AG04450 (cell line): Measurements from ENCODE around the gene RPTOR. TPM values are rescaled to one million over a fixed set of nuclear protein-coding genes. Genes with fewer than 3 reads are reported as not detected.

Experiments used
- CTCF ChIA-PET: fragments of 300-600, 350-600 bp; formaldehyde crosslinking; extraction: SDS; loops from one replicate; lab custom pipeline; 2022; ENCODE audit warnings: antibody characterized with exemption, inconsistent platforms; lab: Charles Lee
- POLR2A ChIA-PET: fragments of 350-600 bp; formaldehyde crosslinking; extraction: SDS; loops from one replicate; lab custom pipeline; 2021; ENCODE audit warnings: antibody characterized with exemption, inconsistent platforms; lab: Yijun Ruan, JAX
- DNase-seq: peaks from one replicate; pipeline ENCODE4 v3.0.0-alpha.2; 2011; ENCODE audit warnings: low read depth, low spot score
- H3K27ac ChIP-seq: one replicate; pipeline ENCODE4 v1.5.1; 2012; ENCODE audit warnings: low read depth, low read length, control low read depth
- H3K27me3 ChIP-seq: one replicate; pipeline ENCODE4 v1.6.0; 2012; ENCODE audit warnings: low read length; ENCODE audit not compliant: control insufficient read depth, insufficient read depth
- H3K4me3 ChIP-seq: 2 replicates; pipeline ENCODE4 v1.5.1; 2011; ENCODE audit warnings: mild to moderate bottlenecking, low read depth, low read length, control low read depth
- H3K9me3 ChIP-seq: 2 replicates; pipeline ENCODE4 v1.5.1; 2012; ENCODE audit warnings: low read length; ENCODE audit not compliant: control insufficient read depth, insufficient read depth
- CTCF ChIP-seq: IDR thresholded peaks from 2 replicates; pipeline ENCODE4 v1.5.1; 2011; ENCODE audit warnings: low read depth, low read length, control low read depth, inconsistent platforms
- polyA plus RNA-seq: library from polyadenylated mRNA; depleted of rRNA; stranded (reverse); fragments of >200 nt; gene quantifications from 2 replicates; pipeline ENCODE4 v1.2.3, GENCODE V29; 2011

The RPTOR gene
- polyA plus RNA-seq, 1 experiment: 6.2 TPM

GRCh38 chr17:80559825-80560251, 15.2 kb downstream of the RPTOR start:
- ChIA-PET POLR2A (no interaction called here), CTCF (interaction anchor here (1.9 kb wide), 1 partner anchor 16 kb away, joined by 9 read pairs; no protein-coding TSS in a partner anchor)
- peak; percentile 71 for DNase-seq
- no peaks in the 10 kb centered on the region for H3K9me3 ChIP-seq
- peak overlapping the region; percentile 95 for H3K27ac ChIP-seq
- TF ChIP-seq CTCF: no peak
- no peak overlapping the region for H3K4me3 ChIP-seq
- no peaks in the 10 kb centered on the region for H3K27me3 ChIP-seq

GRCh38 chr17:80561541-80562114, 17.0 kb downstream of the RPTOR start:
- Histone ChIP-seq H3K9me3 (no peaks in the 10 kb centered on the region), H3K4me3 (no peak overlapping the region), H3K27ac (no peak overlapping the region), H3K27me3 (no peaks in the 10 kb centered on the region)
- POLR2A ChIA-PET: no interaction called here
- TF ChIP-seq CTCF: no peak
- DNase-seq: no peak
- CTCF ChIA-PET: interaction anchor here (0.7 kb wide), 1 partner anchor 194 kb away, joined by 3 read pairs; no protein-coding TSS in a partner anchor

- no peak overlapping the region for H3K4me3 ChIP-seq
- no peaks in the 10 kb centered on the region for H3K9me3 ChIP-seq
- ChIA-PET POLR2A (no interaction called here), CTCF (interaction anchor here (0.5 to 2.8 kb wide), 2 partner anchors 11 to 1929 kb away, joined by 6 to 11 read pairs; no protein-coding TSS in a partner anchor)
- TF ChIP-seq CTCF: no peak
- DNase-seq: no peak
- no peaks in the 10 kb centered on the region for H3K27me3 ChIP-seq
- no peak overlapping the region for H3K27ac ChIP-seq
Observed at GRCh38 chr17:80564545-80564944, 19.9 kb downstream of the RPTOR start.

- Histone ChIP-seq H3K4me3 (no peak overlapping the region), H3K9me3 (no peaks in the 10 kb centered on the region), H3K27ac (no peak overlapping the region), H3K27me3 (no peaks in the 10 kb centered on the region)
- ChIA-PET POLR2A (no interaction called here), CTCF (interaction anchor here (1.1 to 1.5 kb wide), 2 partner anchors 9 to 10 kb away, joined by 4 to 5 read pairs; no protein-coding TSS in a partner anchor)
- DNase-seq: no peak
- no peak for TF ChIP-seq CTCF
Observed at GRCh38 chr17:80565343-80566053, 20.9 kb downstream of the RPTOR start.

GRCh38 chr17:80566054-80566400, 21.4 kb downstream of the RPTOR start:
- TF ChIP-seq CTCF: no peak
- Histone ChIP-seq H3K4me3 (no peak overlapping the region), H3K27me3 (no peaks in the 10 kb centered on the region), H3K27ac (no peak overlapping the region), H3K9me3 (no peaks in the 10 kb centered on the region)
- ChIA-PET CTCF (interaction anchor here (1.1 to 1.5 kb wide), 2 partner anchors 8 to 10 kb away, joined by 4 to 5 read pairs; no protein-coding TSS in a partner anchor), POLR2A (no interaction called here)
- DNase-seq: no peak
